PC-3 (cell line): ENCODE data around the gene GPC6. TPM values are rescaled to one million over a fixed set of nuclear protein-coding genes. Genes with fewer than 3 reads are reported as not detected.
"Not testable (repeated sequence)": the region's sequence is repeated elsewhere in the genome, so short reads cannot be mapped to it uniquely, and the experiment has no call there.

ENCODE experiments used
- ATAC-seq: fragments of 200-7000 bp; cut with Tn5 transposase; 2 replicates; pipeline ENCODE4 v1.9.1; 2020; ENCODE audit warnings: mild to moderate bottlenecking, moderate library complexity
- BruUV-seq: library from RNA; stranded (reverse); fragments of 400-500 nt; replicated peaks from 2 replicates; lab custom pipeline; 2021; lab: Mats Ljungman, UMichigan
- CTCF ChIA-PET: fragments of 300-600 bp; sonication (Branson Sonifier 250); formaldehyde crosslinking; loops from one replicate; lab custom pipeline; 2022; ENCODE audit warnings: antibody characterized with exemption; lab: Charles Lee
- POLR2A ChIA-PET: fragments of 300-600 bp; sonication (Branson Sonifier 250); formaldehyde crosslinking; loops from one replicate; lab custom pipeline; 2022; ENCODE audit warnings: antibody characterized with exemption; ENCODE audit not compliant: unreplicated experiment; lab: Charles Lee
- DNase-seq: peaks from one replicate; pipeline ENCODE4 v3.0.0-alpha.2; 2015
- H2AFZ ChIP-seq: fragments of 300-600 bp; sonication (generic); 2 replicates; pipeline ENCODE4 v1.6.0; 2016; ENCODE audit warnings: antibody characterized with exemption, low read length
- H3F3A ChIP-seq: fragments of 300-600 bp; sonication (generic); one replicate; pipeline ENCODE4 v1.6.0; 2017; ENCODE audit warnings: antibody characterized with exemption, low read length, control low read depth, mild to moderate bottlenecking; ENCODE audit not compliant: unreplicated experiment
- H3K27ac ChIP-seq: fragments of 300-600 bp; sonication (generic); 2 replicates; pipeline ENCODE4 v1.5.1; 2016; ENCODE audit warnings: mild to moderate bottlenecking, low read length
- H3K27me3 ChIP-seq: fragments of 300-600 bp; sonication (generic); 2 replicates; pipeline ENCODE4 v1.6.1; 2016; ENCODE audit warnings: low read length, mixed read lengths
- H3K36me3 ChIP-seq: fragments of 300-600 bp; sonication (generic); 2 replicates; pipeline ENCODE4 v1.6.1; 2016; ENCODE audit warnings: low read depth, mixed run types, low read length, mixed read lengths
- H3K4me1 ChIP-seq: fragments of 300-600 bp; sonication (generic); 2 replicates; pipeline ENCODE4 v1.5.1; 2016; ENCODE audit warnings: low read length; ENCODE audit not compliant: insufficient read depth
- H3K4me2 ChIP-seq: fragments of 300-600 bp; sonication (generic); 2 replicates; pipeline ENCODE4 v1.6.0; 2016; ENCODE audit warnings: low read length
- H3K4me3 ChIP-seq: fragments of 300-600 bp; sonication (generic); 2 replicates; pipeline ENCODE4 v1.5.1; 2016; ENCODE audit warnings: mild to moderate bottlenecking, low read length, mixed read lengths
- H3K79me2 ChIP-seq: fragments of 300-600 bp; sonication (generic); 2 replicates; pipeline ENCODE4 v1.6.1; 2017; ENCODE audit warnings: low read length, mixed read lengths
- H3K9ac ChIP-seq: fragments of 300-600 bp; sonication (generic); 2 replicates; pipeline ENCODE4 v1.6.0; 2016; ENCODE audit warnings: mild to moderate bottlenecking, low read length
- H3K9me2 ChIP-seq: fragments of 300-600 bp; sonication (generic); replicated peaks from 2 replicates; pipeline ENCODE4 v1.6.1; 2016; ENCODE audit warnings: mixed run types, low read length, mixed read lengths
- H3K9me3 ChIP-seq: fragments of 300-600 bp; sonication (generic); 2 replicates; pipeline ENCODE4 v1.6.1; 2016; ENCODE audit warnings: low read length, mixed read lengths
- H4K20me1 ChIP-seq: fragments of 300-600 bp; sonication (generic); 2 replicates; pipeline ENCODE4 v1.6.1; 2016; ENCODE audit warnings: low read length, mixed read lengths
- CTCF ChIP-seq: fragments of 300-600 bp; sonication (generic); conservative IDR thresholded peaks from 2 replicates; pipeline ENCODE4 v1.5.1; 2017; ENCODE audit warnings: antibody characterized with exemption, low read depth, mild to moderate bottlenecking, low read length
- EZH2 ChIP-seq: fragments of 300-600 bp; sonication (generic); IDR thresholded peaks from one replicate; pipeline ENCODE4 v1.6.1; 2017; ENCODE audit warnings: antibody characterized with exemption, mild to moderate bottlenecking, low read length; ENCODE audit not compliant: unreplicated experiment
- EZH2phosphoT487 ChIP-seq: fragments of 300-600 bp; sonication (generic); IDR thresholded peaks from 2 replicates; pipeline ENCODE4 v1.6.1; 2018; ENCODE audit warnings: mild to moderate bottlenecking, antibody characterized with exemption, low read length, borderline replicate concordance
- intact Hi-C: fragments of 100-400 bp; cut with micrococcal nuclease; formaldehyde crosslinking; loops from 2 replicates; pipeline ENCODE4 v1.9.0; 2023
- total RNA-seq: library from RNA; depleted of rRNA; stranded (reverse); fragments of >200 nt; gene quantifications from 2 replicates; pipeline ENCODE4 v1.2.3, GENCODE V29; 2014

GPC6 gene
- total RNA-seq, 1 experiment from 2014 or later = 3.5 TPM

- no peak for TF ChIP-seq CTCF
- no peak for TF ChIP-seq EZH2phosphoT487
- no peak for TF ChIP-seq EZH2
- H2AFZ ChIP-seq = no peak overlapping the region
- no peak overlapping the region for H3K27ac ChIP-seq
- no peaks in the 10 kb centered on the region for H4K20me1 ChIP-seq
- no peaks in the 10 kb centered on the region for H3K9me2 ChIP-seq
- no peaks in the 10 kb centered on the region for H3K79me2 ChIP-seq
- ATAC-seq (no peak), DNase-seq (no peak)
- no peak overlapping the region for H3K4me2 ChIP-seq
- no peaks in the 10 kb centered on the region for H3F3A ChIP-seq
- no peak overlapping the region for H3K9ac ChIP-seq
- intact Hi-C loops = no loop called here
- no peaks in the 10 kb centered on the region for H3K36me3 ChIP-seq
- H3K27me3 ChIP-seq = no peaks in the 10 kb centered on the region
- H3K4me1 ChIP-seq = no peaks in the 10 kb centered on the region
- ChIA-PET CTCF (no interaction called here), POLR2A (no interaction called here)
- H3K9me3 ChIP-seq = no peaks in the 10 kb centered on the region
- no peak overlapping the region for H3K4me3 ChIP-seq
- BruUV-seq = no TSS peak
Measured at GRCh38 chr13:93320942-93321341, 94.3 kb downstream of the GPC6 start.

GRCh38 chr13:93323880-93324279 lies 97.3 kb downstream of the GPC6 start:
- H3K36me3 ChIP-seq, BruUV-seq, H2AFZ ChIP-seq, H3K9me3 ChIP-seq, H3K4me1 ChIP-seq, H3K9me2 ChIP-seq, DNase-seq, intact Hi-C loops, H3K4me3 ChIP-seq, H3F3A ChIP-seq, H3K27me3 ChIP-seq, H3K79me2 ChIP-seq, H3K9ac ChIP-seq, H4K20me1 ChIP-seq, POLR2A ChIA-PET, CTCF ChIA-PET, H3K4me2 ChIP-seq, H3K27ac ChIP-seq, ATAC-seq: not testable (repeated sequence)

GRCh38 chr13:93325303-93326233 lies 99.0 kb downstream of the GPC6 start:
- Histone ChIP-seq H4K20me1 (no peaks in the 10 kb centered on the region), H3K4me3 (no peak overlapping the region), H3K4me1 (no peaks in the 10 kb centered on the region), H3K9ac (no peak overlapping the region), H2AFZ (no peak overlapping the region), H3K36me3 (no peaks in the 10 kb centered on the region), H3F3A (no peaks in the 10 kb centered on the region), H3K79me2 (no peaks in the 10 kb centered on the region), H3K9me3 (no peaks in the 10 kb centered on the region), H3K4me2 (no peak overlapping the region), H3K27ac (no peak overlapping the region), H3K27me3 (no peaks in the 10 kb centered on the region), H3K9me2 (no peaks in the 10 kb centered on the region)
- no TSS peak for BruUV-seq
- no peak for DNase-seq
- POLR2A ChIA-PET = no interaction called here
- intact Hi-C loops = no loop called here
- TF ChIP-seq EZH2phosphoT487 (no peak), EZH2 (no peak), CTCF (no peak)
- no peak for ATAC-seq
- CTCF ChIA-PET = no interaction called here
